GM21390 (cell line): ENCODE results near the gene DLG2.
A peak's percentile ranks its signal among the peaks of the same experiment; 100 is the strongest.

Experiments used
- ATAC-seq: cut with Tn5 transposase; IDR thresholded peaks from one replicate; pipeline ENCODE4 v1.9.1; 2021; ENCODE audit not compliant: unreplicated experiment

Gene DLG2

GRCh38 chr11:83982825-83983224 is 1644.3 kb downstream of the DLG2 start:
- ATAC-seq: no peak

GRCh38 chr11:83979593-83979992 is 1647.6 kb downstream of the DLG2 start:
- no peak for ATAC-seq

GRCh38 chr11:83978942-83979341 is 1648.2 kb downstream of the DLG2 start:
- ATAC-seq: no peak

- no peak for ATAC-seq
Observed at GRCh38 chr11:83976086-83976485, 1651.1 kb downstream of the DLG2 start.

GRCh38 chr11:83972536-83972935 is 1654.6 kb downstream of the DLG2 start:
- ATAC-seq: no peak

- peak; percentile 39 for ATAC-seq
Observed at GRCh38 chr11:83971063-83971462, 1656.1 kb downstream of the DLG2 start.

DNA sequence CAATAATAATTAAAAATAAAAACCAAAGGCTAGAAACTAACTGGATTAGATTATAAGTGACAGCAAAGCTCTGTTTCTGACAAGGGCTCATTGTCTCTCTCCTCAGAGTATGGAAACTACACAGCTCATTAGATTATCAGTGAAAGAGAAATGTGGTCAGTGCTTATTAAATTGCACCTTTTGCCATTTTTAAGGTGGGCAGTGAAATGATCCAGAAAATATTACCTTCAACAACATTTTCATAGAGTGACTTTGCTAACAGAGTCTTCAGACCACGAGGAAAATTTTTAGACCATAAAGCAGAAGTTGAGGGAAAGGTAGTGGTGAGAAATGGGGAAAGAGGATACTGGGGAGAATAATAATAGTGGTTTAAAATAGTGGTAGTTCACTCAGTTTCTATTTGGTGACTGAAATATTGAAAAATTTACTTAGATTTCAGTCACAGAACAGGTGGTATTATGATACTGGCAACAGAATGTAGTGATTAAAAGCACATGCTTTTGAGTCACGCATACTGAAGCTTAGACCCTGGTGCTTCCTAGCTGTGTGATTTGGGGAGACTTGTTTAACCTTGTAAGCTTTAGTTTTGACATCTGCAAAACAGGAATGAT is 1657.0 kb downstream of the DLG2 start:
- ATAC-seq: peak; percentile 85

- ATAC-seq: no peak
Observed at GRCh38 chr11:83957038-83957900, 1669.9 kb downstream of the DLG2 start.

GRCh38 chr11:83956119-83956697 is 1670.9 kb downstream of the DLG2 start:
- ATAC-seq: no peak

DNA sequence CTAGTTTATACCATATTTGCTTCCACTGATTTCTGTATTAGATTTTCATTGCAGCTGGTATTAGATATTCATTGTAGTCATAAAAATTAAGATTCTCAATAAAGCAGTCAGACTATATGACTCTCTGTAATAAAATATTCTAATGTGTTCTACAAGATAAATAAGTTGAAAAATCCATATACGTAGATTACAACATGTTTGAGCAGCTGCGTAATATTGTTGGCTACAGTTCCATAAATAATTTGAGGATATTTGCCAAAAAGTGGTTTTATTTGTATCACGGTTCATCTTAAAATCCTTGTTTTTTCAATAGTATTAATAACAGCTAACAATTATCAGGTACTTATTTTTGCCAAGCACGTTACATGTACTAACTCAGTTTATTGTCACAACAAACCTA is 1672.4 kb downstream of the DLG2 start:
- no peak for ATAC-seq

DNA sequence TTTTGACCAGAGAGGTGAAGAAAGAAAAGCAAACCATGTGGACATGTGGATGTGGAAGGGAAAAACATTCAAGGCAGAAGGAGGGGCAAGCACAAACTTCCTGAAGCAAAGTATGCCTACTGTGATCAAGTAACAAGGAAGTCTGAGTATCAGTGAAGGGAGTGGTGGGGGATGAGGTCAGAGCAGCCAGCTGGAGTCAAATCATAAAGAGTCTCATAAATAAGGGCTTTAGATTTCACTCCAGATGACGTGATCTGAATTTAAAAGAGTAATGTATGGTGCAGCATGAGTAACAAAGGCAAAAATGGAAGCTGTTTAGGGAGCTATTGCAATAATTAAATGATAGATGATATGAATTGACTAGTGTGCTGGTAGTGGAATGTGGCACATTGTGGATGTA is 1675.6 kb downstream of the DLG2 start:
- no peak for ATAC-seq

- ATAC-seq: no peak
Observed at GRCh38 chr11:83948200-83948599, 1678.9 kb downstream of the DLG2 start.

DNA sequence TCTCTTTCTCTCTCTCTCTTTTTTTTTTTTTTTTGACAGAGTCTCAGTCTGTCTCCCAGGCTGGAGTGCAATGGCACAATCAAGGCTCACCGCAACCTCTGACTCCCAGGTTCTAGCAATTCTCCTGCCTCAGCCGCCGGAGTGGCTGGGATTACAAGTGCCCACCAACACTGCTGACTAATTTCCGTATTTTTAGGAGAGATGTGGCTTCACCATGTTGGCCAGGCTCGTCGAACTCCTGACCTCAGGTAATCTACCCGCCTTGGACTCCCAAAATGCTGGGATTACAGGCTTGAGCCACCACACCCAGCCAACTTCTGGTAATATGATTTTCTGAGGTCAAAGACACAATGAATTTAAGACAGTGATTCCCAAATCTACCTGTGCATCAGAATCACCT is 1681.2 kb downstream of the DLG2 start:
- ATAC-seq: no peak

DNA sequence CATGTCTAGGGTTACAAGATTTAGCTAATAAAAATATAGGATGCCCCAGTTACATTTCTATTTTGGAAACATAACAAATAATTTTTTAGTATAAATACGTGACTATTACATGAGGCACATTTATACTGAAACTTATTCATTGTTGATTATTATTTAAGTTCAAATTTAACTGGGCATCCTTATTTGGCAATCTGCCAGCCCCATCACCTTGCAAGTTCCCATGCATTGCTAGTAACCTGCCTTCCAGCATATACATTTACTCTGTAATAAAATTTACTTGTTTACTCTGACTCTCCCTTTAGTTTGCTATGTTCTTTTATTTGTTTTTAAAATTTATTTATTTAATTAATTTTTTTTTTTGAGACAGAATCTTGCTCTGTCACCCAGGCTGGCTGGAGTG is 1686.1 kb downstream of the DLG2 start:
- no peak for ATAC-seq

GRCh38 chr11:83938148-83938547 is 1689.0 kb downstream of the DLG2 start:
- ATAC-seq: peak; percentile 83

DNA sequence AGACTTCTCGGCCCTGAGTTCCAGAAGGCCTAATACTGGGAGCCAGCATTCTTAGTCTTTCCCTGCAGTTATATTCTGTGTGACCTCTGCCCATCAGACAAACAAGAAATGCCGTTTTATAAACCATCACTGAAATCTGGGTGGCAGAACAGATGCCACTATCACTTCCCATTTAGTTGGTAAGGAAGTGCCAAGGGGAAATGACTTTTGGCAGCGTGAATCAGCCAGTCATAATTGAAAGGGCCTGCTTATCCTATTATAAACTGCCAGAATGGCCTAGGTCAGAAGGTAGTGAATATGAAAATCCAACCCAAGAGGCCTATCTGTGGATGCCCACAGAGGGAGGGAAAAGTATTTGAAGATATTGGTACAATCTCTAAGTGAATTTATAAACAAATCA is 1694.1 kb downstream of the DLG2 start:
- no peak for ATAC-seq

- ATAC-seq: no peak
Observed at GRCh38 chr11:83927422-83927821, 1699.7 kb downstream of the DLG2 start.

DNA sequence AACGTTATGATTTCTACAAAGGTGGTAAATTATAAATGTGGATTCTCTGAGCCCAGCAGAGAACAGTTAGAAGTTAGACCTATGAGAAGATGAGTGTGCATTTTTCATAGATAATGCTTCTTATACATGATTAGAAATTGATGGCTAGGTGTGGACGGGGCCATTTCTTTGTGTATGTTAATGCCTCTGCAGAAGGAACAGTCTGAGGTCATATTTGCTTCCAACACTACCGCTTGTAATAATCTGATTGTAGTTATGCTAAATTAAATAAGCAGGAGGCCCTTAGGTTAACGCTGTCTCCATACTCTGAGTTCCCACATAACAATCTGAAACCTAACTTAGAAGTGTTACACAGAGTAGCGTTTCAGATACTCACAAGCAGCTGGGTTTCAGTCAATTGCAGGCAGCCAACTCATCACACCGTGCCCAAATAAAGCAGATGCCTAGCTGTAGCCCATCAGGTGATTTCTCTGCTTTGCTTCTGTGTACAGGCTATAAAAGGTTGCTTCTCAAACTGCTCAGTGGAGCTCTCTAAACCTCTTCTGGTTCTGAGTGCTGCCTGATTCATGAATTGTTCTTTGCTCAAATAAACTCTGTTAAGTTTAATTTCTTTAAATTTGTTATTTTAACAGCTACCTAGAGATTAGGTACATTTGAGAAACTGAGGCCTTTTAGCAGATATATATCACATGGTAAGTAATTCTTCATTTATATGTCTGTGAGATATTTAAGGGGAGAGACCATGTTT is 1702.2 kb downstream of the DLG2 start:
- no peak for ATAC-seq

- ATAC-seq: no peak
Observed at GRCh38 chr11:83923961-83924360, 1703.2 kb downstream of the DLG2 start.

GRCh38 chr11:83922953-83923352 is 1704.2 kb downstream of the DLG2 start:
- ATAC-seq: no peak

DNA sequence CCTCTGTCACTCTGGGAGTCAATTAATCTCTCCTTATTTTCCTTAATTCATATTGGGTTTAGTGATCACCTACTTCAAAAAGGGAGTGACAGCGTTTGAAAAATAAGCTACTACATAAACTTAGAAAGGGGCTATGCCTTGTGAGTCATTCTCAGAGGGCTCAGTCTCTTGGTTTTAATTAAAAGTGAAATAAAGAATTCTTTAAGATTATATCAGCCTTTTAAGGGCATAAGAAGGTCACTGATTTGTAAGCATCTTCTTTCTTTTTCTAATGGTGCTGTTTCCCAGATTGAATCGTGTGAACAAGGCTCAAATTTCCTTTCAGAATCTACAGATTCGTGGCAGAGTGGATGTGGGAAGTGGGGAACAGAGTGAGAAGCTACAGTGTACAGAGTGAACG is 1704.8 kb downstream of the DLG2 start:
- ATAC-seq: no peak
